IMR-90 (cell line): ENCODE measurements around the gene MORF4L2. TPM values are rescaled to one million over a fixed set of nuclear protein-coding genes. Genes with fewer than 3 reads are reported as not detected.
"Not testable (repeated sequence)": the region's sequence is repeated elsewhere in the genome, so short reads cannot be mapped to it uniquely, and the experiment has no call there.

ENCODE experiments used
- ATAC-seq: fragments of 200-7000 bp; cut with Tn5 transposase; 2 replicates; pipeline ENCODE4 v1.9.1; 2020; ENCODE audit warnings: low read depth, mild to moderate bottlenecking, moderate library complexity
- BruUV-seq: library from RNA; stranded (reverse); fragments of 400-500 nt; replicated peaks from 2 replicates; lab custom pipeline; 2021; lab: Mats Ljungman, UMichigan
- CTCF ChIA-PET: fragments of 300-600 bp; formaldehyde crosslinking; extraction: SDS; loops from one replicate; lab custom pipeline; 2021; ENCODE audit warnings: antibody characterized with exemption; lab: Yijun Ruan, JAX
- POLR2A ChIA-PET: fragments of 300-600 bp; sonication (Branson Sonifier 250); formaldehyde crosslinking; loops from one replicate; lab custom pipeline; 2022; ENCODE audit warnings: antibody characterized with exemption; ENCODE audit not compliant: unreplicated experiment; lab: Charles Lee
- DNase-seq: peaks from one replicate; pipeline ENCODE4 v3.0.0; 2013
- H2AFZ ChIP-seq: replicated peaks from 2 replicates; pipeline ENCODE3; 2013; ENCODE audit warnings: low read length, mild to moderate bottlenecking; ENCODE audit not compliant: poor library complexity
- H2AK5ac ChIP-seq: 2 replicates; pipeline ENCODE4 v1.6.1; 2013; ENCODE audit warnings: low read depth, low read length, inconsistent platforms
- H2AK9ac ChIP-seq: replicated peaks from 2 replicates; pipeline ENCODE3; 2013; ENCODE audit warnings: mild to moderate bottlenecking, low read depth, low read length, moderate library complexity; ENCODE audit not compliant: poor library complexity
- H2BK120ac ChIP-seq: 2 replicates; pipeline ENCODE4 v1.6.1; 2013; ENCODE audit warnings: low read depth, low read length, inconsistent platforms
- H2BK15ac ChIP-seq: 3 replicates; pipeline ENCODE4 v1.6.1; 2013; ENCODE audit warnings: low read depth, low read length, inconsistent platforms
- H2BK20ac ChIP-seq: 2 replicates; pipeline ENCODE4 v1.6.1; 2013; ENCODE audit warnings: low read depth, mild to moderate bottlenecking, inconsistent platforms, low read length, moderate library complexity
- H2BK5ac ChIP-seq: 2 replicates; pipeline ENCODE4 v1.6.1; 2013; ENCODE audit warnings: mild to moderate bottlenecking, low read depth, low read length, inconsistent platforms; ENCODE audit not compliant: poor library complexity, severe bottlenecking
- H3K14ac ChIP-seq: replicated peaks from 2 replicates; pipeline ENCODE4 v1.6.1; 2013; ENCODE audit warnings: low read depth, low read length, inconsistent platforms
- H3K18ac ChIP-seq: 2 replicates; pipeline ENCODE4 v1.6.1; 2013; ENCODE audit warnings: low read depth, low read length, control low read depth
- H3K23ac ChIP-seq: 2 replicates; pipeline ENCODE4 v1.6.1; 2013; ENCODE audit warnings: low read depth, low read length, inconsistent platforms
- H3K27ac ChIP-seq: 2 replicates; pipeline ENCODE4 v1.5.1; 2013; ENCODE audit warnings: mild to moderate bottlenecking, control low read depth, low read length; ENCODE audit not compliant: insufficient read depth
- H3K27me3 ChIP-seq: 2 replicates; pipeline ENCODE4 v1.6.1; 2013; ENCODE audit warnings: low read length; ENCODE audit not compliant: control insufficient read depth, insufficient read depth
- H3K36me3 ChIP-seq: 2 replicates; pipeline ENCODE4 v1.6.1; 2013; ENCODE audit warnings: low read length, mixed read lengths; ENCODE audit not compliant: control insufficient read depth, insufficient read depth
- H3K4ac ChIP-seq: 2 replicates; pipeline ENCODE4 v1.6.1; 2013; ENCODE audit warnings: low read depth, low read length, inconsistent platforms
- H3K4me1 ChIP-seq: 2 replicates; pipeline ENCODE4 v1.6.1; 2013; ENCODE audit warnings: low read length, mixed read lengths; ENCODE audit not compliant: control insufficient read depth, insufficient read depth
- H3K4me2 ChIP-seq: 2 replicates; pipeline ENCODE4 v1.6.1; 2013; ENCODE audit warnings: low read depth, mild to moderate bottlenecking, control low read depth, low read length, moderate library complexity
- H3K4me3 ChIP-seq: 2 replicates; pipeline ENCODE4 v1.5.1; 2013; ENCODE audit warnings: low read depth, mild to moderate bottlenecking, control low read depth, low read length, moderate library complexity; ENCODE audit not compliant: insufficient read depth
- H3K56ac ChIP-seq: 2 replicates; pipeline ENCODE4 v1.6.1; 2013; ENCODE audit warnings: low read length, inconsistent platforms; ENCODE audit not compliant: insufficient read depth; ENCODE audit errors: extremely low read depth
- H3K79me1 ChIP-seq, 2 experiments: 2 replicates each; pipeline ENCODE4 v1.6.1; 2013; ENCODE audit warnings: low read length in 2 of 2, inconsistent platforms in 1 of 2, low read depth in 1 of 2
- H3K9ac ChIP-seq: 2 replicates; pipeline ENCODE4 v1.6.1; 2013; ENCODE audit warnings: low read depth, low read length, control low read depth
- H3K9me1 ChIP-seq: 2 replicates; pipeline ENCODE4 v1.6.1; 2013; ENCODE audit warnings: low read length, inconsistent platforms; ENCODE audit not compliant: insufficient read depth
- H3K9me3 ChIP-seq: 2 replicates; pipeline ENCODE4 v1.6.1; 2013; ENCODE audit warnings: low read length; ENCODE audit not compliant: control insufficient read depth, insufficient read depth
- H4K20me1 ChIP-seq: 2 replicates; pipeline ENCODE4 v1.6.1; 2013; ENCODE audit warnings: low read length, inconsistent platforms; ENCODE audit not compliant: insufficient read depth
- H4K5ac ChIP-seq: 2 replicates; pipeline ENCODE4 v1.6.1; 2013; ENCODE audit warnings: mild to moderate bottlenecking, low read depth, low read length, control low read depth
- H4K8ac ChIP-seq, 2 experiments: 2 replicates each; pipeline ENCODE4 v1.6.1; 2013; ENCODE audit warnings: low read depth in 2 of 2, low read length in 2 of 2, control low read depth in 1 of 2, inconsistent platforms in 1 of 2
- H4K91ac ChIP-seq: 2 replicates; pipeline ENCODE4 v1.6.1; 2013; ENCODE audit warnings: low read depth, low read length, inconsistent platforms; ENCODE audit not compliant: insufficient read depth
- WGBS, 2 experiments: methylation state at CpG; one replicate each; pipeline versions ENCODE4 v1.1.5 to v1.1.7; 2013; ENCODE audit warnings: missing lambda C conversion rate in 2 of 2; ENCODE audit not compliant: insufficient read length in 1 of 2; ENCODE audit errors: extremely low coverage in 2 of 2; 5-methylcytosine and 5-hydroxymethylcytosine counted together
- dilution Hi-C: fragments of 300-500 bp; cut with HindIII; formaldehyde crosslinking; loops from one replicate; pipeline ENCODE4 v1.14.3; 2018; ENCODE audit warnings: low sequenced_read_pairs; ENCODE audit not compliant: unreplicated experiment
- in situ Hi-C: fragments of 300-500 bp; cut with MboI; formaldehyde crosslinking; loops from 3 replicates; pipeline ENCODE4 v1.14.3; 2019; ENCODE audit warnings: low sequenced_read_pairs, inconsistent platforms, mixed read lengths
- intact Hi-C: fragments of 100-400 bp; cut with micrococcal nuclease; formaldehyde crosslinking; loops from 2 replicates; pipeline ENCODE4 v1.10.0; 2022
- polyA plus RNA-seq, 3 experiments: library from polyadenylated mRNA; depleted of rRNA; stranded (reverse); fragments of >200 nt; gene quantifications; 2 replicates each; pipeline ENCODE4 v1.2.3, GENCODE V29; 2012; ENCODE audit warnings: low replicate concordance in 1 of 3
- total RNA-seq: library from RNA; depleted of rRNA; stranded (reverse); fragments of >200 nt; gene quantifications from 2 replicates; pipeline ENCODE4 v1.2.3, GENCODE V29; 2012

Gene MORF4L2
- total and polyA plus RNA-seq, 2 of the 4 experiments (the other 2 are of a cell fraction), result 795 to 1,218 TPM

- H3K18ac ChIP-seq, H4K20me1 ChIP-seq, H3K9ac ChIP-seq, H3K79me1 ChIP-seq, H2BK120ac ChIP-seq, H3K4me3 ChIP-seq, H4K91ac ChIP-seq, H3K9me3 ChIP-seq, H2BK15ac ChIP-seq, H2BK5ac ChIP-seq, in situ Hi-C loops, H3K56ac ChIP-seq, H3K23ac ChIP-seq, DNase-seq, H4K8ac ChIP-seq, dilution Hi-C loops, H4K5ac ChIP-seq, H2BK20ac ChIP-seq, POLR2A ChIA-PET, H3K27me3 ChIP-seq, H3K9me1 ChIP-seq, H3K27ac ChIP-seq, H2AK9ac ChIP-seq, BruUV-seq, H3K4me1 ChIP-seq, H3K36me3 ChIP-seq, H3K14ac ChIP-seq: not testable (repeated sequence)
- CTCF ChIA-PET, result interaction anchor here (1.5 kb wide), 1 partner anchor 9 kb away, joined by 5 read pairs; no protein-coding TSS in a partner anchor
- H3K4me2 ChIP-seq, result peak overlapping the region; percentile 76; the same call in 1 of the 2 replicates
- ATAC-seq, result peak; percentile 56
- 0% methylated on average over 1 of the region's 6 CpGs; no CpG with 5 or more reads in 1 of the 2 experiments for WGBS, 2 experiments
- peak overlapping the region; percentile 58 for H2AK5ac ChIP-seq
- H2AFZ ChIP-seq, result peak overlapping the region; percentile 60
- H3K4ac ChIP-seq, result peak overlapping the region; percentile 18; the same call in 1 of the 2 replicates
- intact Hi-C loops, result loop anchor here (10.0 kb wide), 1 partner anchor 64 kb away; no protein-coding TSS in a partner anchor
Observed at GRCh38 chrX:103638479-103639346, 47.8 kb downstream of the MORF4L2 start.
